Measurements from ENCODE around the gene H1-8.

Gene H1-8

GRCh38 chr3:129573493-129573892 is 30.5 kb downstream of the H1-8 start:
- DNase-seq (ENCODE audit: low read depth, low spot score), result no peak

GRCh38 chr3:129574206-129574605 is 31.2 kb downstream of the H1-8 start:
- no peak for DNase-seq (ENCODE audit: low read depth, low spot score)

GRCh38 chr3:129575233-129575996 is 32.4 kb downstream of the H1-8 start:
- DNase-seq (ENCODE audit: low read depth, low spot score), result no peak

GRCh38 chr3:129575997-129576384 is 33.0 kb downstream of the H1-8 start:
- DNase-seq (ENCODE audit: low read depth, low spot score), result no peak

DNA sequence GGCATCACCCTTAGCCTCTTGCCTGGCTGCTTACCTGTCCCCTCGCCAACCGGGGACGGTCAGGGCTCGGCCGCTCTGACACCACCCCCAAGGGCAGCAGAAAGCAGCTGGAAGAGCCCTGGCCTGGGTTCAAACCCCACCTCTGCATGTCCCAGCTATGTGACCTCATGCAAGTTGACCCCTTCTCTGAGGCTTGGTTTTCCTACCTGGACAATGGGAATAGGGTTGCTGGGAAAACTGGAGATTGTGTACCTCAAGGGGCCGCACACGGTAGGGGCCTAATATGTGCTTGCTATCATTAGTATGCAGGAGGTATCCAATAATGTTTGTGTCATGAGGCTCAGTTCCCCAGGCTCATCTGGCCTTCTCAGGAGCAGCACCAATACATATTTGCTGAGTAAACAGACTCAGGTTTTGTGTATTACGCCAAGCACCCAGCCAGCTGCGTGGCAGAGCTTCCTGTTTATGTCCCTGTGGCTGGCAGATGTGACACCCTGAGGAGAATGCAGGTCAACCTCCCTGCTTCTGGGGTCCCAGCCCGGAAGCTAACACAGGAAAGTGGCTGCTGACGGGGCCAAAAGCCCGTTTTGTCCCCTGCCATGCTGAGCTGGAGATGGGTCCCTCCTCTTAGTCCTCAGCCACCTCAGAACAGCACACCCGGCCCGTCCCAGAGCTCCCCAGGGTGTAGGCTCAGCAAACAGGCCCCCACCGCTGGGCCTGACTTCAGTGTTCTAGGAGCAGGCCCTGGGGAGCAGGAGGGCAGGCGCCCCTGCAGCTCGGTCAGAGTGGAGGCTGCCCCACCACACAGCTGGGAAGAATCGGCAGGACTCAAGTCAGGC is 33.8 kb downstream of the H1-8 start:
- DNase-seq (ENCODE audit: low read depth, low spot score), result no peak

- no peak for DNase-seq (ENCODE audit: low read depth, low spot score)
These were observed 34.4 kb downstream of the H1-8 start for GRCh38 chr3:129577366-129577765.

DNA sequence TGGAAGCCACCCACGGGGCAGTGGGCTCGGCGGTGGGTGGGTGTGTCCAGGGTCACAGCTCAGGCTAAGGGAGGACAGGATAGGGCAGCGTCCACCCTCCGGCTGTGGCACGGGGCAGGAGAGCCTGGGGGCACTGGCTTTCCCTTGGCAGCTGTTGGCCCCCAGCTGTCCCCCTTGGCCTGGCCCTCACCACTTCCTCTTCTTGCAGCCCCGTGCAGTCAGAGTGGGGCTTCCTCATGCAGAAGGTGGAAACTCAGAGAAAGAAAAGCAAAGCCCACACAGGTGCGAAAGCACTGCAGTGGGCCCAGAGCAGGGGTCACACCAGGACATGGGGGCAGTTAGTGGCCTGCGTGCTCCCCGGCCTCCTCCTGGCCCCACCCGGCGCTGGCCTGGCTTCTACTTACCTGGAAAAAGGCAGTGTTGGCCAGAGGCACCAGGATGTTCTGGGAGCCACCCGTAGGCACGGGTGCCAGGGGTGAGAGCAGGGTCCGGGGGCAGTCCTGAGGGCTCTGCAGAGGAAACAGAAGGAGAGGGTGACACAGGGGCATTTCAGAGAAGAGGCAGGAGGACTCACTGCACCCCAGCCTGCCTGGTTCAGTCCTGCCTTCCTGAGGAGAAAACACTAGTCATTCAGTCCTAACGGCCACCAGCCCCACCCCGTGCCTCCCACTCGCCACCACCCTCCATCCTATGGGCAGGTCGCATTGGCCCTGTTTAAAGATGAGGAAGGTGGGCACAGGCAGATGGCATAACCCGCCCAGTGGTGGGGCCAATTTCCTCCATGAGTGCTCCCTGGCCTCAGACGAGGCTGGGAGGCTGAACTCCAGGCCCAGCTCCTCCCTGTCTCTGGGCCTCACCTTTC is 35.2 kb downstream of the H1-8 start:
- DNase-seq (ENCODE audit: low read depth, low spot score), result no peak

DNA sequence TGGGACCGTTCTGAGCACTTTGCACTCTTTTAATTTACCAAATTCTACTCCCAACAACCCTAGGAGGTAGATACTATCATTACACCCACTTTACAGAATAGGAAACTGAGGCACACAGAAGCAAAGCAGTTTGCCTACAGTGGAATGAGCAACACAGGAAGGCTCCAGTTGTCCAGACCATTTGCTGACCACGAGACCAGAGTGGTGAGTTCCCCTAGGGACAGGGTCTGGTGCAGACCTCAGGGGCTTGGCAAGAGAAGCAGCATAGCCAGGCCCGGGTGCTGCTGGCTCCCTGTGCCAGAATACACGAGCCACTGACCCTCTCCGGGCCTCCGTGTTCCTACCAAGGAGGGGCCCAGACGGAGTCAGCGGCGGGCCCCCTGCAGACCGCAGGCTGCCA is 37.0 kb downstream of the H1-8 start:
- DNase-seq (ENCODE audit: low read depth, low spot score), result no peak

DNA sequence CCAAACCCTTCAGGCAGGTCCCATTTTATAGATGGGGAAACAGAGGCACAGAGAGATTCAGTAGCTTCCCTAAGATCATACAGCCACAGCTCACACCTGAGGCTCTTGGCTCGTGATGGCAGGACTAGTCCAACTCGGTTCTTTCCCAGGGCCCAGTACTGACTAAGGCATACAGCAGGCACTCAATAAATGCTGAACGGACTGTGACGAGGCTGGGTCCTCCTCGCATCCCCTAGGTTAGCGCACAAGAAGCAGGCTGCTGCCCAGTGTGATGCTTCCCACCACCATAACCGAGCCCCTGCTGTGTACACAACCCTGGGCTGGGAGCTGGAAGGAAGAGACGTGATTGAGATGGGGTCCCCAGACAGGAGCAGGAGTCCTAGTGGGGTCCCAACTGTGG is 38.6 kb downstream of the H1-8 start:
- no peak for DNase-seq (ENCODE audit: low read depth, low spot score)

- no peak for DNase-seq (ENCODE audit: low read depth, low spot score)
These were observed 39.8 kb downstream of the H1-8 start for GRCh38 chr3:129582799-129583198.

- no peak for DNase-seq (ENCODE audit: low read depth, low spot score)
These were observed 40.3 kb downstream of the H1-8 start for GRCh38 chr3:129583289-129583688.

- DNase-seq (ENCODE audit: low read depth, low spot score), result no peak
These were observed 41.7 kb downstream of the H1-8 start for GRCh38 chr3:129584631-129585030.

GRCh38 chr3:129585949-129586657 is 43.1 kb downstream of the H1-8 start:
- DNase-seq (ENCODE audit: low read depth, low spot score), result no peak

- DNase-seq (ENCODE audit: low read depth, low spot score), result no peak
These were observed 43.9 kb downstream of the H1-8 start for GRCh38 chr3:129586746-129587430.

GRCh38 chr3:129587566-129588210 is 44.7 kb downstream of the H1-8 start:
- no peak for DNase-seq (ENCODE audit: low read depth, low spot score)

DNA sequence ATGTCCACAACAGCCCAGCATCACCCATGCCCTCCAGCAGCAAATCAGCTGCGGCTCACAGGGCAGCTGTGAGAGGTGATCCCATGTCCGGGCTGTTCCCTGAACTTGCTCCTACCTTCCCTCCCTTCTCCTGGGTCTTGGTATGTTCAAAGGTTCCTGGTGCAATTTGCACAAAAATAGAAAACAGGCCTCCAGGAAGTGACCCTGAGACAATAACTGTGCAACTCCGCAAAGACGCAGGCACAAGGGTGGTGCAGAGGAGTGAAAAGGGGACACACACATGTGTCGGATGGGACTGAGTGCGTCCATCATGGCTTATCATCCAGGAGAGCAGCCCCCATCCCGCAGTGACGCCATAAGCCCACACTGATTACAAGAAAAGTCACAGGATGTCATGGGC is 47.2 kb downstream of the H1-8 start:
- no peak for DNase-seq (ENCODE audit: low read depth, low spot score)

DNA sequence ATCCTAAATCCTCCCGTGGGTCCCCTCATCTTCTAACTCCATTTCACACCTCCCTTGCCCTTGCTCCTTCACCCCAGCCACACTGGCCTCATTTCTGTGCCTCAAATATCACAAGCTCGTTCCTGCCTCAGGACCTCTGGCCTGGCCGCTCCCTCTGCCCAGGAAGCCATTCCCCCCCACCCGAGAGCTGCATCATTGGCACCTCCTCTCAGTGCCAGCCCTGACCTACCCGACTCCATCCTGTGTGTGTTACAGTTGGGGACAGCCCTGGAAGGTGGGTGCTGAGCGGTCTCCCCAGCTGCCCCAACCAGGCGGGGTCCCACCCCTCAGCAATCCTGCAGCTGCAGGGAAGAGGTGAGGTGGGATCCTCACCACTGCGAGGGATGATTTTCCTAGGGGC is 49.0 kb downstream of the H1-8 start:
- DNase-seq (ENCODE audit: low read depth, low spot score), result no peak

DNA sequence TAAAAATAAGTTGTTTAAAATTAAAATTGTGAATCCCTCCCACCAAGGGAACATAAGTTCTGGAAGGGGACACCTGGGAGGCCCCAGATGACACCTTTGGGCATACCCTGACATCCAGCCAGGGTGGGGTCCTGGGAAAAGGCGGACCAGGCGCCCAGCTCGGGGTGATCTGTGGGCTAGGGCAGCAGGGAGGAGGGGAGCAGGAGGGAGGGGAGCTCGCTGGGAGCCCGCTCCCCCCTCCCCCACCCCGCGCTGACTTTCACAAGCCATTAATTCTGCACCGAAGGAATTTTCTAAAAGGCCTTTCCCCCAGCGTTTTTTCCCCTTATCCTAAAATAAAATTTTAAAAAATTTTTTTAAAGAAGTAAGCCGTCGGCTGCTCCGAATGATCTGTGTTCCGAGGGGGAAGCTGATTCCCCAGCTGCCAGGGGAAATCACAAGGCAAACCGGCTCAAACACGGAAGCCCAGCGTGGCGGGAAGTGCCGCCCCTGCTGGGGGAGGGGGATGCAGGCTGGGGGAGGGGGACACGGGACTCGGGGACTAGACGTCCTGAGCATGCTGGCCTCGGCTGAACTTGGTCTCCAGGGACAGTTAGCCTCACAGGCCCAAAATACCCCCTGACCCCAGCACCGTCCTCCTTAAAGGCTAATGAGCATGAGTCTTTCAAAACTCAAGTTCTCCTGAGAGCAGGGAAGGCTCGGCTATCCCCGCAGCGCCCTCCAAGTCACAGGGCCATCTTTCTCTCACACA is 49.6 kb downstream of the H1-8 start:
- no peak for DNase-seq (ENCODE audit: low read depth, low spot score)

GRCh38 chr3:129593230-129593594 is 50.2 kb downstream of the H1-8 start:
- no peak for DNase-seq (ENCODE audit: low read depth, low spot score)
